Stomach (tissue), 9 donors: Measurements from ENCODE around the gene OSBPL9. TPM values are rescaled to one million over a fixed set of nuclear protein-coding genes. Genes with fewer than 3 reads are reported as not detected.

ENCODE experiments used
- DNase-seq, 2 donors: peaks; one replicate each; pipeline versions ENCODE4 v3.0.0 to v3.0.0-alpha.2; 2013 to 2019
- H3K27ac ChIP-seq, 5 donors: fragments of 200-600 bp in 4 of 5; sonication (generic) in 4 of 5; one replicate each; pipeline ENCODE4 v1.5.1; 2013 to 2019; ENCODE audit warnings: mild to moderate bottlenecking in 1 of 5, moderate library complexity in 1 of 5
- H3K27me3 ChIP-seq, 3 donors: fragments of 200-600 bp; sonication (generic); one replicate each; pipeline ENCODE4 v1.5.1; 2017 to 2019; ENCODE audit warnings: mixed run types in 1 of 3
- H3K36me3 ChIP-seq, 4 donors: fragments of 200-600 bp; sonication (generic); 1 replicate in 3 of 4; 2 replicates in 1 of 4; pipeline ENCODE4 v1.5.1; 2016 to 2019
- H3K4me1 ChIP-seq, 4 donors: fragments of 200-600 bp; sonication (generic); one replicate each; pipeline ENCODE4 v1.5.1; 2016 to 2019
- H3K4me3 ChIP-seq, 4 donors: fragments of 200-600 bp; sonication (generic) in 3 of 4; one replicate each; pipeline ENCODE4 v1.5.1; 2016 to 2019; ENCODE audit warnings: mild to moderate bottlenecking in 1 of 4
- H3K9me3 ChIP-seq, 4 donors: fragments of 200-600 bp; sonication (generic); one replicate each; pipeline ENCODE4 v1.5.1; 2016 to 2019
- EP300 ChIP-seq: sonication (generic); formaldehyde crosslinking; IDR thresholded peaks from one replicate; pipeline ENCODE4 v1.6.1; 2017; ENCODE audit warnings: antibody characterized with exemption
- POLR2A ChIP-seq, 4 donors: fragments of 450-650 bp; IDR thresholded peaks; one replicate each; pipeline ENCODE4 v1.6.1; 2016; ENCODE audit warnings: antibody characterized with exemption in 4 of 4, control low read depth in 2 of 4, mild to moderate bottlenecking in 1 of 4, moderate library complexity in 1 of 4
- POLR2AphosphoS5 ChIP-seq, 3 donors: sonication (generic); formaldehyde crosslinking; IDR thresholded peaks; one replicate each; pipeline ENCODE4 v1.6.1; 2016; ENCODE audit warnings: antibody characterized with exemption in 3 of 3
- WGBS, 5 donors: extraction: QIAGEN DNeasy Blood & Tissue Kit in 3 of 5; methylation state at CpG; one replicate each; pipeline versions ENCODE4 v1.1.5 to v1.1.7; 2013 to 2018; 5-methylcytosine and 5-hydroxymethylcytosine counted together
- intact Hi-C: fragments of 100-400 bp; cut with DNase I; formaldehyde crosslinking; loops from one replicate; pipeline ENCODE4 v1.15.1; 2023; ENCODE audit warnings: low total_unique reads
- polyA plus RNA-seq, 3 donors: library from polyadenylated mRNA; stranded (reverse); fragments of 200-250 nt; gene quantifications; one replicate each; pipeline ENCODE4 v1.2.3, GENCODE V29; 2013
- total RNA-seq, 5 donors: library from RNA; depleted of rRNA; stranded (reverse); fragments of >200 nt; gene quantifications; one replicate each; pipeline versions ENCODE4 v1.1.0 to v1.2.3, GENCODE V29; 2014 to 2016
- TF ChIP-seq, protein P1 (sequence below), 7 experiments: fragments of 450-650 bp in 4 of 7; fragments of 200-600 bp in 3 of 7; sonication (generic) in 3 of 7; IDR thresholded peaks; one replicate each; pipeline ENCODE4 v1.5.1; 2016 to 2019; ENCODE audit warnings: antibody characterized with exemption in 7 of 7, control low read depth in 2 of 7, mild to moderate bottlenecking in 1 of 7
- donor health status: healthy with polysubstance abuse.
- donor health status: Bipolar disorder and iron deficiency.
- donor health status: healthy.

The OSBPL9 gene
- total and polyA plus RNA-seq, 8 donors: 29.8 to 461 (median 109) TPM

DNA sequence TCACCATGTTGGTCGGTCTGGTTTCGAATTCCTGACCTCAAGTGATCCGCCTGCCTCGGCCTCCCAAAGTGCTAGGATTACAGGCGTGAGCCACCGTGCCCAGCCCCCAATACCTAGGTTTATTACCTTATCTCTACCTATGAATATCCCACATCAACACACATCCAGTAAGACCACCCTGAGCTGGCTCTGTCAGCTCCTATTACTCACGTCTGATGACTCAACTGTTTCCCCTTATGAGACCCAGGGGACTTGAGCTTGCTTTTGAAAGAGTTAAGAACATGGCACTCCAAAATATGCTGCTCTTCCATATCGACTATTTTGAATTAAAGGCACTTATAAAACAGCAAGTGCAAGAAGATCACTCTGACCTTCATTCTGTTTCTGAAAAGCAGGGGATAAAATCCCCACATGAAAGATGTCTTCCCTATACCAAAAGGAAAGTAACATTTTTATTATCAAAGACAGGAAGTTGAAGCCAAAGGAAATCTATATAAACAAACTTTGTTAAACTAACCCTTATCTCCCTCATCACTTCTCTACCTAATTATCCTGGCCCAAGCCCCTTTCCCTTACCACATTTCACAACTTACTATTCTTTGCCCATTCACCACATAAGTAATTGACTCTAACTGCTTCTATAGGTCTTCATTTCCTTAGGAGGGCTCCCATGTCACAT is 41.3 kb upstream of the OSBPL9 start:
- H3K4me3 ChIP-seq: no peak overlapping the region
- H3K36me3 ChIP-seq: no peaks in the 10 kb centered on the region
- no peak overlapping the region for H3K27ac ChIP-seq
- DNase-seq: no peak
- no peak for TF ChIP-seq POLR2AphosphoS5 (IDR thresholded peaks at IDR 0.05)
- no peak for TF ChIP-seq EP300
- TF ChIP-seq POLR2A (IDR thresholded peaks at IDR 0.05): no peak
- TF ChIP-seq, protein P1, sequence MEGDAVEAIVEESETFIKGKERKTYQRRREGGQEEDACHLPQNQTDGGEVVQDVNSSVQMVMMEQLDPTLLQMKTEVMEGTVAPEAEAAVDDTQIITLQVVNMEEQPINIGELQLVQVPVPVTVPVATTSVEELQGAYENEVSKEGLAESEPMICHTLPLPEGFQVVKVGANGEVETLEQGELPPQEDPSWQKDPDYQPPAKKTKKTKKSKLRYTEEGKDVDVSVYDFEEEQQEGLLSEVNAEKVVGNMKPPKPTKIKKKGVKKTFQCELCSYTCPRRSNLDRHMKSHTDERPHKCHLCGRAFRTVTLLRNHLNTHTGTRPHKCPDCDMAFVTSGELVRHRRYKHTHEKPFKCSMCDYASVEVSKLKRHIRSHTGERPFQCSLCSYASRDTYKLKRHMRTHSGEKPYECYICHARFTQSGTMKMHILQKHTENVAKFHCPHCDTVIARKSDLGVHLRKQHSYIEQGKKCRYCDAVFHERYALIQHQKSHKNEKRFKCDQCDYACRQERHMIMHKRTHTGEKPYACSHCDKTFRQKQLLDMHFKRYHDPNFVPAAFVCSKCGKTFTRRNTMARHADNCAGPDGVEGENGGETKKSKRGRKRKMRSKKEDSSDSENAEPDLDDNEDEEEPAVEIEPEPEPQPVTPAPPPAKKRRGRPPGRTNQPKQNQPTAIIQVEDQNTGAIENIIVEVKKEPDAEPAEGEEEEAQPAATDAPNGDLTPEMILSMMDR (IDR thresholded peaks at IDR 0.05): no peak
- no peaks in the 10 kb centered on the region for H3K9me3 ChIP-seq
- WGBS, 5 donors: 81 to 92% (median 90%) methylated on average over 8 of the region's 8 CpGs
- H3K27me3 ChIP-seq: no peaks in the 10 kb centered on the region
- intact Hi-C loops: no loop called here
- peaks cover 0 to 5% (median 2%) of the 10 kb centered on the region in 4 donors for H3K4me1 ChIP-seq

DNA sequence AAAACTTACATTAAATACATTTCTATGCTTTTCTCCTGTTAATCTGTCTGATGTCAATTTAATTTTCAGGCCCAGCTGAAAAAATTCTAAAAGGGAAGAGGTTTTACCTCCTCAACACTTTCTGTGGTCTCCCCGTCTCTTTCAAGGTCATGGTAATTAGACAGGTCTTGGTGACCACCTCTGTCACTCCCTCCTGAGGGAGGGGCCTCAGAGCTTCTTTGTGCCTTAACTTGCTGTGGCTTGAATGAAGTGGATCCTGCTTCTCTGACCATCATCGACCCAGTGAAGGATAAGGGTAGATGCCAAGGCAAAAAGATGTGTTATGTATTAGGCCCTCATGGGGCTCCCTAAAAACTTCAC is 40.8 kb upstream of the OSBPL9 start:
- no peak for DNase-seq
- intact Hi-C loops: no loop called here
- no peaks in the 10 kb centered on the region for H3K9me3 ChIP-seq
- no peak overlapping the region for H3K4me3 ChIP-seq
- no peaks in the 10 kb centered on the region for H3K27me3 ChIP-seq
- H3K36me3 ChIP-seq: no peaks in the 10 kb centered on the region
- 81 to 92% (median 88%) methylated on average over 2 of the region's 2 CpGs for WGBS, 5 donors
- H3K27ac ChIP-seq: no peak overlapping the region
- H3K4me1 ChIP-seq: peaks cover 0 to 5% (median 0%) of the 10 kb centered on the region in 4 donors
- TF ChIP-seq EP300: no peak
- TF ChIP-seq POLR2AphosphoS5 (IDR thresholded peaks at IDR 0.05): no peak
- TF ChIP-seq, protein P1 (IDR thresholded peaks at IDR 0.05): no peak
- no peak for TF ChIP-seq POLR2A (IDR thresholded peaks at IDR 0.05)

- TF ChIP-seq POLR2AphosphoS5 (IDR thresholded peaks at IDR 0.05) (no peak), POLR2A (IDR thresholded peaks at IDR 0.05) (no peak), EP300 (no peak)
- TF ChIP-seq, protein P1 (IDR thresholded peaks at IDR 0.05): no peak
- Histone ChIP-seq H3K27me3 (no peaks in the 10 kb centered on the region), H3K4me1 (peaks cover 0 to 5% (median 0%) of the 10 kb centered on the region in 4 donors), H3K36me3 (no peaks in the 10 kb centered on the region), H3K4me3 (no peak overlapping the region), H3K9me3 (no peaks in the 10 kb centered on the region), H3K27ac (no peak overlapping the region)
- intact Hi-C loops: no loop called here
- 92 to 95% (median 94%) methylated on average over 6 of the region's 6 CpGs for WGBS, 5 donors
- no peak for DNase-seq
Observed at GRCh38 chr1:51576923-51577322, 40.0 kb upstream of the OSBPL9 start.

DNA sequence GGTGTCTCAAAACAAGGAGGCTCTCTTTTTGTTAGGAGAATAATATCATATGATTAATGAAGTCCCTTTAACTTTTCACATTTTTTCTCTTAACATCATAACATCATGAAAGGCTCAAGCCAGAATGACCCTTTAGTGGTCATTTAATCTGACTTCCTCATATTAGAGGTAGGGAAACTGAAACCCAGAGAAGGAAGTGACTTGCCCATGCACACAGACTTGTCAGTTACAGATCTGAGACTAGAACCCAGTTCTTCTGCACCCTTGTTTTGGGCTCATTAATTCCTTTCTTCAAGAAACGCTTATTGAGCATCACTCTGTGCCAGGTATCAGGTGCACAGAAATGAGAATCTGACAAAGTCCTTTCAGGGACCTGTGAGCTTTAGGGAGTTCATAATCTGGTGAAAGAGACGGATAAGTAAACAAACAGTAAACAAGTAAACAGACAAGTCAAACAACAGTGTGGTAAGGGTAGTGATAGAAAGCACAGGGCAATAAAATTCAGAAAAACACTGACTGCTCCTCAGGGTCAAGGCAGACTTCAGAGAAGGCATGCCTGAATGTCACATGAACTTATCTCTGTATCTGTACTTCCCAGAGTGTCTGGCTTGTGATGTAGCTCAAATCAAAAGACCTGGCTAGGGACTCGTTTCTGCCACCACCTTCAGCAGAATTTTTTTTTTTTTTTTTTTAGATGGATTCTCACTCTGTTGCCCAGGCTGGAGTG is 38.3 kb upstream of the OSBPL9 start:
- TF ChIP-seq, protein P1 (IDR thresholded peaks at IDR 0.05): no peak
- no peak for TF ChIP-seq EP300
- no peak for TF ChIP-seq POLR2AphosphoS5 (IDR thresholded peaks at IDR 0.05)
- TF ChIP-seq POLR2A (IDR thresholded peaks at IDR 0.05): no peak
- Histone ChIP-seq H3K27me3 (no peaks in the 10 kb centered on the region), H3K9me3 (no peaks in the 10 kb centered on the region), H3K27ac (no peak overlapping the region), H3K4me3 (no peak overlapping the region), H3K4me1 (peaks cover 0 to 5% (median 0%) of the 10 kb centered on the region in 4 donors), H3K36me3 (no peaks in the 10 kb centered on the region)
- no peak for DNase-seq
- intact Hi-C loops: no loop called here
- WGBS, 5 donors: 40 to 58% (median 49%) methylated on average over 3 of the region's 3 CpGs
